NCI-H2227 treated with DMSO at 0.1 percent for 48 hours (cell line): Measurements from ENCODE around the gene CREB5.
"Not testable (repeated sequence)": the region's sequence is repeated elsewhere in the genome, so short reads cannot be mapped to it uniquely, and the experiment has no call there.

Source experiments
- DNase-seq: peaks from one replicate; lab custom pipeline; 2025; lab: John Stamatoyannopoulos, UW

The CREB5 gene

GRCh38 chr7:28611399-28611897 lies 199.1 kb downstream of the CREB5 start:
- not testable (repeated sequence) for DNase-seq

DNA sequence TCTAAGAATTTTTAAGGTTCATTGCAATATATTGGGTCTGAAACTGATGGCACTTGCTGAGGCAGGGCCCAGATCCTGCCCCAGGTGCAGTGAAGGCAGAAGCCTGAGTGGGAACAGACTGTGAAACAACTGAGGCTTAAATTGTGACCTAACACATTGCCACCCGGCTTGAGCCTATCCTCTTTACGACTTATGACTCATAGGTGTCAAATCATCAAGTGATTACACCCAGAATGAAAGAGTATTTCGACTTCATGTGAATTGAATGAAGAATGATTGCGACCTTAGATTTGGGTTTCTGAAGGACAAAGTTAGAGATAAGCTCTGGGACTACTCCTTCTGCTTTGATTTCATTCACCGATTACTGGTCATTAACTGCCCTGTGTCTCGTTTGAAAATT lies 200.9 kb downstream of the CREB5 start:
- DNase-seq = no peak

DNA sequence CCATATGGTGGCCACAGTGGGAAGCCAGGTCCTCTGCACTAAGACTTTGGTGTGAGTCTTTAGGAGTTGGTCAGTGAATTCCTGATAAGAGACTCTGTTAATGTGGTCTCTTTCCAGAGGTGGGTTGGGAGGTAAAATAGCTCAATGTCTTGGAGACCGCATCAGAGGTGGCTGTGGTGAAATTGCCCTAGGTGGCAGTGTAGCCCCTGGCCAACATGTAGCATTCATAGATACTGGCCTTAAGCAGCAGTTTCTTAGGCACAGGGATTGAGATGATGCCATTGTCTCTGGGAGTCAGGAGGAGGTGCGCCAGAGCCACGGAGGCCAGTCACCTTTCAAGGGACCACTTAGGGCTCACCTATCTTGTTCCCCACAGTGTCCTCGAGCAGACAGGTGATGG lies 202.8 kb downstream of the CREB5 start:
- DNase-seq = no peak

DNA sequence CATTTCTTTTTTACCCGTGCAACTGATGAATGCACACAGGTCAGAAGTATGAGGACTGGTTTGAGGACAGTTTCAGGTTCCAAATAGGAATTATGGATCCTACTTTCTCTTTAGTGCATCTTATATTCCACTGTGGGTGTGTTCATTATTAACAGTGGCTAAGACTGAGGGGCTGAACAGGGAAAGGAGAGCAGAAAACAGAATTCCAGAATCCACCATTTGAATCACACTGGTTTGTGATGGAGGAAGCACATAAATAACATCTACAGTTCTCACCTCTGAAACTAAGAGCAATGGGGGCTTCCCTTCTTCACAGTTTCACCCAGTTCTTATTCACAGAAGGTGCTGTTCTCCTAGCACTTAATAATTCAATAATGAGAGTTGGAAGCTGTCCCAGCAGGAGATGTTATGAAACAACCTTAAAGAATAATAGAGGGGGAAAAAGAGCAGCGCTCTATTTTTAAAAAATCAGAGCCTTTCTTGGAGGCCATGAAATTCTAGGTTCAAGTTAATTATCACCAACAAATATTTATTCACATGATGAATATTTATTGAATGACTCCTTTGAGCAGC lies 205.1 kb downstream of the CREB5 start:
- no peak for DNase-seq

DNA sequence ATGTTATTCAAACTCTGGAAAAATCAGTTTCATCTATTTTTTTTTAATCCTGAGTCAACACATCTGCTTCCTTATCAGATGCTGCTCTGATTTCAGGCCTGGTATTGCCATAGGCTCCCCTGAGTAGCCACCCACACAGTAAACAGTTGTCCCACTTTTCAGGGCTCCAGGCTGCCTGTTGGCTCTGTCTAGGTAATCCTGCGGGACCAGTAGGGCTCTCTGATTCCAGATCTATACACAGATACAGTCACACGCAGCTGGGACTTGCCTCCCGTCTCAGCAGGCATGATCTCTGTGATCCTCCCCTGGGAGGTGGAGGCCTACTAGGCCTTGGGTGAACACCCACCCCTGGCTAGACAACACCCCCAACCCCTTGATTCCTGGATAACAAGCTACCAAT lies 206.1 kb downstream of the CREB5 start:
- no peak for DNase-seq

DNA sequence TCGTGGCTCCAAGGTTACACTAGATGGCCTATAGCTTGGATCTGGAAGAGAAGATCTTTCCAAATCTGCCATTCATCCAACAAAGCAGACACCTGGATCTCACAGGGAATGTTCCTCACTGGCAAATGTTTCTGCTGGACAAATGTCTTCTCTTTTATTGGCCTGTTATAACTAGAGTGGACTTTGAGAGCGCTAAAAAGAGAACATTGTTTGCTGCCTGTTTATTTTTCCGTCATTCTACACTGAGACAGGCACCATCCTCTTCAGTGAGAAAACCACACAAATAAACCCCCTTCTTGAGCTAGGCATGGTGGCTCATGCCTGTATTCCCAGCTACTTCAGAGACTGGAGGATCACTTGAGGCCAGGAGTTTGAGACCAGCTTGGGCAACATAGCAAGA lies 206.9 kb downstream of the CREB5 start:
- no peak for DNase-seq

GRCh38 chr7:28621369-28621841 lies 209.1 kb downstream of the CREB5 start:
- DNase-seq = no peak

DNA sequence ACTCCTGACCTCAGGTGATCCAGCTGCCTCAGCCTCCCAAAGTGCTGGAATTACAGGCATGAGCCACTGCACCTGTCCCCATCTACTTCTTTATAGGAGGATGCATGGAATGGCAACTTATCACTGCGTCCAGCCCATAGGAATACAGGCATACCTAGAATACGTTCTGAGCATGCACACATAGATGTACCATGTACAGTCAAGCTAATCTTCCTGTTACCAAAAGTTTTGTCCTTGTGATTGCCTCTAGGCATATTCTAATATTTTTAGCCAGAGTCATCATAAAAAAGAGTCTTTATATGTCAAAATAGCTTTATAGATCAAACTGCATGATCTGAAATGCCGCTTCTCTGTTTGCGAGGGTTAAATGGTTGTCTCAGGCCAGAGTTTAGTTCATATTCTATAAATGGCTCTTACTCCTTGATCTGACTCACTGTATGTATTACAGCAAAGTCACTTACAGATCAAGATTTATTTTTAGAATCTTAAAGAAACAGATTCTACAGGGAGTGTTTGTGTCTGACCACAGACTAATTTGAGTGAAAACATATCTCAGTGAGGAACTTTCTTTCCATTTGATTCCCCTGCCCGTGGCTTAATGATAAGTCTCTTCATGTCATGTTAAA lies 210.9 kb downstream of the CREB5 start:
- no peak for DNase-seq

GRCh38 chr7:28623863-28624262 lies 211.5 kb downstream of the CREB5 start:
- no peak for DNase-seq

- no peak for DNase-seq
These were observed 213.1 kb downstream of the CREB5 start for GRCh38 chr7:28625432-28625831.

- DNase-seq = no peak
These were observed 213.9 kb downstream of the CREB5 start for GRCh38 chr7:28626221-28626620.

DNA sequence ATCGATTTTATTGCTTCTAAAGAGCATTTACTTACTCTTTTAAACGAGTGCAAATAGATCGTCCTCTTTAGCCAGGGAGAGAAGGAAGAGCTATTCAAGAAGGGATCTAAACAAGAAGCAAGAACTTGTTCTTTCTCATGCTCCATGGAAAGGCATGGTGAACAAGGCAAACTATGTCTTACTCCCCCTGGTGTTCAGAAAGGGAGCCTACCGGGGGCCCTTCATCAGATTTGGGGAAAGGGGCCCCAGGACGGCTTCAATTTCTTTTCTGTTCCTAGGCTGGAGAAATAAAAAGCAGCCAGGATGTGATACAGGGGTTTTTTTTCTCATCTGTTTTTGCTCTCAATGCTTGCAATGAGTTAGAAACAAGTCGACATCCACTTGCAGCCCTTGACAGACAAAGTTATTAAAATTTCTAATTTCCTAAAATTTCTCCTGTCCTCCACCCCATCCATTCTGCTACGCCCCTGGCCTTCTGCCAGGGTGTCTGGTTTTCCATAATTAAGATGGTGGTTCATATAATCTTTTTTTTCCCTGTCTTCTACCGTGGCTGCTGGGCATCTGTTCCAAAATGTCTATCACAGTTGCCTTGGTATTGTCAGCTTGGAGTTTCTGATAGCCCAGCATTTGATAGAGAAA lies 214.4 kb downstream of the CREB5 start:
- DNase-seq = no peak

DNA sequence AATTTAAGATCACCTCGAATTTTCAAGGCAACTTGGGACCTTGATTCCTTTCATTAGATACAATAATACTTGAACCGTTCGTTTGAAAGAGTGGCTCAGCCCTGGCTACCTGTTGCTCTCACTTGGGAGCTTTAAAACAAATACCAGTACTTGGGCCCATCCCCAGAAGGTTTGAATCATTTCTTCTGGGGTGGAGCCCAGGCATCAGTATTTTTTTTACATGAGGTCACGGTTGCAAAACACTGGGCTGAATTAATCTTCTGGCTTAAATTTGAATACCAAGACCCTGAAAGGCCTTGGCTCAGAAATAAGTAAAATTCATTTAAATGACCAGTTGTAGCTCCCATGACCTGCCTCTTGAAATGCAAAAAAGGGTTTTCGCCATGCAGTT lies 214.9 kb downstream of the CREB5 start:
- DNase-seq = no peak

DNA sequence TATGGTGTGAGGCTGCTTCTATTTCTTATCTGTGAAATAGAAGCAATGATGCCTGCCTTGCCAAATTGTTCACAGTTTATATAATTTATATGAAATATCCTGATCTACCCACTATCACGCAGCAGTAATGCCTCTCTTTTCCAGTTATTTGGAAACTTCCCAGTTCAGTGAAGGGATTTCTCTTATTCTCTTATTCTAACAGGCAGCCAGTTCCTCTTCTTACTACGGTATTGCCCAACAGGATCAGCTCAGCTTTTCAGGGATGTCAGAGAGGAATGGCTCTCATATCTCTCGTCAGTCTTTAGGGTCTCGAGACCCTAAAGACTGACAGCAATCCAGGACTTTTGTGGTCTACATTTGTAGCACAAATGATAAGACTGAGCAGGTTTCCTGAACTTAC lies 215.6 kb downstream of the CREB5 start:
- DNase-seq = no peak

- no peak for DNase-seq
These were observed 217.0 kb downstream of the CREB5 start for GRCh38 chr7:28629216-28629842.

- DNase-seq = no peak
These were observed 218.0 kb downstream of the CREB5 start for GRCh38 chr7:28630350-28630749.

- no peak for DNase-seq
These were observed 219.7 kb downstream of the CREB5 start for GRCh38 chr7:28631995-28632394.

DNA sequence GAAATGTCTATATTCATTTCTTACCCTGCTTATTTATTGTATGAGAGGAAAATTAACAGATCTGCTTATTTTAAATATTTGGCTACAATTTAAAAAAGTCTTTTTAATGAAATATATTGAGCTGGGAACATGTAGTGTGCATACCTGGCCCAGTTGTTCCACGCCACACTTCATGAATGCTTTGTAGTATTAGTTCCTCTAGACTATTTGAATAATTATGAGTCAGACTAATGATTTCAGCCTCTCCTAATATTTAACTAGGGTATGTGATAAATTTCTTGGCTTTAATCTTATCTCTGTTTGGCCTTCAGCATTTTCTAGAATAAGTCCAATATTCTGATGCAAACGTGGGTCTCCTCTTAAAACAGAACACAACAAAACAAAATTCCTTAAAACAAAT lies 226.6 kb downstream of the CREB5 start:
- no peak for DNase-seq

GRCh38 chr7:28640001-28640400 lies 227.7 kb downstream of the CREB5 start:
- DNase-seq = no peak

DNA sequence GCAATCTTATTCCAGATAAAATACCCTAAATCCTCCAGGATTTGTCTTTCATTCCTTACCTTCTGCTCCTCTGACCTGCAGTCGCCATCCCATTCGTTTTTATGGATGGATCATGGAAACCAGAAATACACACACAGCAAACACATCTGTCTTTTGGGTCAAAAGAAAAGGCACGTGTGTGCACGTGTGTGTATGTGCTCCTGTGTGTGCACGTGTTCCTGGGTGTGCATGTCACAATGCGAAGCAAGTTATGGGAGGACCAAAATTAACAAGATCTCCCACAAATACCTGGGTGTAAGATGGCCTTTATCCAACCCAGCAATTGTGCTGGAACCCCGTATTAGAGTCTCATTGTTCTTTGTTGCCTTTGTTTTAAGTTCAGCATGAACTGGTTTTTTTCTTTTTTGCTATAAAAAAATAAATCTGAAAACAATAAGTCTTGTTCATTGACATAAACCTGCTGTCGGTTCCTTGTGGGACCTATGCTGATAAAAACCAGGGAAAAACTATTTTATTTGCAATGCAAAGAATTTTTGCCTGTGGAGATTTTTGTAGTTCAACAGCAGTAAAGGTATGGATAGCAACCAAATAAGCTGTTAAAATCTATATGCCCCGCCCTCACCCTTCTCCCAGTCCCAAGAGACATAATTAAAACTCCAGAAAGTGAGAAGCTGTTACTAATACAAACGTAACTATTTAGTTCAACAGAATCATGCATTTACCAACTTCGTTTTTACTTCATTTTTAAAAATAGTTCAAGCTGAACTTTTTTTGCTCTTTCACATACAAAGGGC lies 229.6 kb downstream of the CREB5 start:
- no peak for DNase-seq

DNA sequence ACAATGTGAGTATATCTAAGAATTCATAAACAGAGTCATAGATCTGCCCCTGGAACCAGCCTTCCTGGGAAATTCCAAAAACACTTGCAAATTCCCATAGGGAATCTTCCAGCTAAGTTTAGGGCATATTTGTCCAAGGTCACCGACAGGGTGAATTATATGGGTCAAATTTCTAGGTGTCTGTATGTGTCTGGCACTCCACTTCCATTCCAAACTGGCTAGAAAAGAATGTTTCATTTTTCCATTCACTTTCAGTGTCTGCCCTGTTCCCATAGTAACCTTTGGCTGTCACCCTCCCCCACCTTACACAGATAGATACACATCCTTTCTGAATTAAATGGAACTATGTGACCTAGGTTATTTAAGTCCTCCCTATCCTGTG lies 230.9 kb downstream of the CREB5 start:
- DNase-seq = no peak
